SHP77 treated with DMSO at 0.1 percent for 48 hours (cell line): ENCODE measurements around the gene STOML2.

Source experiments
- DNase-seq: peaks from one replicate; lab custom pipeline; 2025; lab: John Stamatoyannopoulos, UW

STOML2 gene

GRCh38 chr9:35072461-35073278 is 30.3 kb downstream of the STOML2 start, which contains the start of gene VCP:
Gene VCP (minus strand): TSS chr9:35072625. CDS start chr9:35072353, 272 bp downstream.
- DNase-seq, result peak; percentile 89

DNA sequence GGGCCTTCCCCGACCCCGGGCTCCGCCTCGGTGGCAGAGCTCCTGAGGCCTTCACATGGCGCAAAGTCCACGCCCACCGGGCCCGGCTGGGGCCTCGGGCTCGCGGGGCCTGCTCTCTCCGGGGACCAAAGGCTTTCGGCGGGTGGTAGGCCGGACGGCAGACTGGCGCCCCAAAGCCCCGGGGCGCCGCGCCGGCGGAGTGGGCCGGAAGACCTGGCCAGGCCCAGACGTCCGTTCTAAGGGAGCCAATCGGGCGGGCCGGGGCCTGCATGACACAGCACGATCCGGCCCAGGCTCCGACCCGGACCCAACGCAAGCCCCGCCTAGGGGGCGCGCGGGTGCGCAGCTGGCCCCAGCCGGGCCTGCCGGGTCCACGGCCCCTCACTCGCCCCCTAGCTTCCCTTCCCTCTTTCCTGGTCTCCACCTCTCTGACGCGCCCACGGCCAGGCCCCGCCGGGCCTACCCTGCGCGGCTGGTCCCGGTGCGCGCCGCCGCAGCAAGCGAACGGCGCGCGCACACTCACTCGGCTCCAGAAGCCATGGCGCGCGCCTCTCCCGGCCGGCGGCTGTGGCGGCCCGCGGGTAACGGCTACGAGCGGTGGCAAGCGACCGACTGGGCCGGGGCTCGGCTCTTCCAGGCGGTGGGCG is 31.0 kb downstream of the STOML2 start:
- no peak for DNase-seq

DNA sequence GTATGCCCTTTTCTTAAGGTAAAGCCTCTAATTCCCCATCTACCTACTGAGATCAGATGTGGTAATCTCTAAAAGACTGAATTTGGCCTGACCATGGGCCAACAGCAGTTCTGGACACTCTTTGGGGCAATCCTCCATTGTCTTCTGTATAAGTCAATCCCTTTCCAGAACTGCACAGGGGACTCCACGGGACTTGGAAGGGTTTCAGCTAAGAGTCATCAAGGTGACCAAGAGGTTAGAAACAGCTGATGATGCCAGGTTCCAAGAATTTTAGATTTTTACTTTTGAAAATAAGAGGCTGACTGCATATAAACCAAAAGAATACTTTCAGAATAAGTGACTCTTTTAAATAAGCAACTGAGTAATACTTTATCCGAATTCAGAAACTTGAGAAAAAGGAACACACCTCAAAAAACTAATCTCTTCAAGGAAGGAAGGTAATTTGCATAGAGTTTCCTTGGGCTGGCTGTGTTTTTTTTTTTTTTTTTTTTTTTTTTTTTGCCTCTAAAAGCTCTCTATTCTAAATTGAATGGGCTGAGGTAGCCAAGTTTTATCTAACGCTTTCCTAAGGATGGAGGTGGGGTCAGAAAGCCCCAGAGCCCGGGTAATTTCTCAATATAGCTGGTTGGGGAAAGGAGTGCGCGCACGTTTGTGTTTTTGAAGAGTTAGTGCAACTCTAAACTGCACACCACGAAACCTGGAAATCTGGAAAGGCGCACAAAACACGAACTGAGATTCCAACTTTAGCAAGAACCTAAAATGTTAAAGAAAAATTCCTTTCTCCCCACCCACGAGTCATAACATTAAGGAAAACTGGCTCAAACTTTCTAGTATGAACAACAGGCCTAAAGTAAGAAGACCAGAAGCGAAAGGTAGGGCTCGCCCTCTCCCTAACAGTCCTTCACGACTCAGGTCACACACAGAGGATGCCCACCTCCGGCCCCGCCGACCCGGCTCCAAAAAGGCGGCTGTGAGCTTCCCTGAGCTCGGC is 31.8 kb downstream of the STOML2 start:
- no peak for DNase-seq

DNA sequence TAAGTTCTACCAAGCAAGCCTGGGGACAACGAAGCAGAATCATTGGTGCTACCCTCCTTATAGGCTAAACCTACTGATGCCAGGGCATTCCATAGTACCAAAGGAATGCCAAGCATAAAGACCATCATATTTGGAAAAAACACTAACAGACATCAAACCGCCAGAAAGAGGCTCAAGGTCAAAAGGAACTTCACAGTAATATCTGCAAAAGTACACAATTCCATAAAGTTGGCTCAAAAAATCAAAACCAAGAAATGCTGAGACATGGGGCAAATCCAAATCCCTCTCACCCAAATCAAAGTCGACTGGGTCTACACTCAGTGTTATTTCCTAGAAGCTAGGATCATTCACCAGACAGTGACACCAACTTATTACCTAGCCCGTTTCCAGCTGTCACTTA is 33.9 kb downstream of the STOML2 start:
- no peak for DNase-seq

- no peak for DNase-seq
Measured at GRCh38 chr9:35067056-35067455, 35.9 kb downstream of the STOML2 start.

- no peak for DNase-seq
Measured at GRCh38 chr9:35060548-35061207, 42.3 kb downstream of the STOML2 start.

DNA sequence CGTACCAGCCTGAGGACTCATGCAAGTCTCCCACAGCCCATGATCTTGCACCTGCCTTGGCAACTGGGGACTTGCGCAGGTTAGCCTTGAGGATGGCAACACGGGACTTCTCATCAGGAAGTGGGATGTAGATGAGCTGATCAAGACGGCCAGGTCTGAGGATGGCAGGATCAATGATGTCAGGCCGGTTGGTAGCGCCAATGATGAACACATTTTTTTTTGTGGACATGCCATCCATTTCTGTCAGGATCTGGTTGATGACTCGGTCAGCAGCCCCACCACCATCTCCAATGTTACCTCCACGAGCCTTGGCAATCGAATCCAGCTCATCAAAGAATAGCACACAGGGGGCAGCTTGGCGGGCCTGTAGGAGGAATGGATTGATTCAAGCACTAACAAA is 43.5 kb downstream of the STOML2 start:
- DNase-seq, result no peak

GRCh38 chr9:35057271-35057620 is 45.7 kb downstream of the STOML2 start:
- no peak for DNase-seq

- DNase-seq, result no peak
Measured at GRCh38 chr9:35056571-35057270, 46.2 kb downstream of the STOML2 start.

DNA sequence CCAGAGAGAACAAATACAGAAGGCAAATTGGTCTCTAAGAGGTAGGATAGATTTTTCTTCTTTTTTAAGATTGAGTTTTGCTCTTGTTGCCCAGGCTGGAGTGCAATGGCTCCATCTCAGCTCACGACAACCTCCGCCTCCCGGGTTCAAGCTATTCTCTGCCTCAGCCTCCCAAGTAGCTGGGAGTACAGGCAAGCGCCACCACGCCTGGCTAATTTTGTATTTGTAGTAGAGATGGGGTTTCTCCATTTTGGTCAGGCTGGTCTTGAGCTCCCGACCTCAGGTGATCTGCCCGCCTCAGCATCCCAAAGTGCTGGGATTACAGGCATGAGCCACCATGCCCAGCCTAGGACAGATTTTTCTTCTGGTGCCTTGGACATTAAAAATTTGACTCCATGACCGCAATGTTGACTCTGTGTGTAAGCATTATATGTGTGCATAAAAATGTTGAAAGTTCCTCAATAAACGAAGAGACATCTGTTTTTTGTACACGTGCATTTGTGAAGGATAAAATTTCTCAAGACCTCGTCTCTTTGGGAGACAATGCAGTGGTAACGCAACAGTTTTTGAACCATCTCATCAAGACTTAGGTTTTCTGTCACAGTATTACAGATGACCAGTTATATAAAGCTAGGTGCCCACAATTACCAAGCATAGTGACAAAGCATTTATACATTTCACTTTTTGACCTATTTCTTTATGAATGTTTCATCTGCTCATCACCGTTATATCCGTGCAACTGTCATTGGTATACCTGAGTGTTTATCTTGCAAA is 47.9 kb downstream of the STOML2 start:
- no peak for DNase-seq

DNA sequence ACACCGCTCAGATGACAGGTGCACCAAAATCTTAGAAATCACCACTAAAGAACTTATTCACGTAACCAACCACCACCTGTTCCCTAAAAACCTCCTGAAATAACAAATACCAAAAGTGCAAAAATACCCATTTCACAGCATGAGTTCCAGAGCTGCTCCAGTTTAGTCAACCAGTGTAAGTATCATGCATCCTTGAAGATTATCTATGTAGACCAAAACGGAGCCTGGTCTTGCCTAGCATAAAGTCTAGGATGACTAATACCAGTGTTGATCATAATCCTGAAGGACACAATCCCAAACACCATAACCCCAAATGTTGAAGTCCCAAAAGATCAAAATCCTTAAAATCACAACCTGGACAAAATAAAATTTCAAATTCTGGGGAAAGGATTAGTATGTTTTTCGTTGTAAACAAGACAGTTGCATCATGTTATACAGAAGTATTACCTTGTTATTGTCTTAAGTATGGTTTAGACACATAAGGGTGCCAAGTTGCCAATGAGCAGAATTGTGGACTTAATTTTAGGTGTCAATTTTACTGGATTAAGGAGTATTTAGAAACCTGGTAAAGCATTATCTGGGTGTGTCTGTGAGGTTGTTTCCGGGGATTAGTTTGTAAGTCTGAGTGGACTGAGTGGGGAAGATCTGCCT is 48.6 kb downstream of the STOML2 start:
- no peak for DNase-seq

DNA sequence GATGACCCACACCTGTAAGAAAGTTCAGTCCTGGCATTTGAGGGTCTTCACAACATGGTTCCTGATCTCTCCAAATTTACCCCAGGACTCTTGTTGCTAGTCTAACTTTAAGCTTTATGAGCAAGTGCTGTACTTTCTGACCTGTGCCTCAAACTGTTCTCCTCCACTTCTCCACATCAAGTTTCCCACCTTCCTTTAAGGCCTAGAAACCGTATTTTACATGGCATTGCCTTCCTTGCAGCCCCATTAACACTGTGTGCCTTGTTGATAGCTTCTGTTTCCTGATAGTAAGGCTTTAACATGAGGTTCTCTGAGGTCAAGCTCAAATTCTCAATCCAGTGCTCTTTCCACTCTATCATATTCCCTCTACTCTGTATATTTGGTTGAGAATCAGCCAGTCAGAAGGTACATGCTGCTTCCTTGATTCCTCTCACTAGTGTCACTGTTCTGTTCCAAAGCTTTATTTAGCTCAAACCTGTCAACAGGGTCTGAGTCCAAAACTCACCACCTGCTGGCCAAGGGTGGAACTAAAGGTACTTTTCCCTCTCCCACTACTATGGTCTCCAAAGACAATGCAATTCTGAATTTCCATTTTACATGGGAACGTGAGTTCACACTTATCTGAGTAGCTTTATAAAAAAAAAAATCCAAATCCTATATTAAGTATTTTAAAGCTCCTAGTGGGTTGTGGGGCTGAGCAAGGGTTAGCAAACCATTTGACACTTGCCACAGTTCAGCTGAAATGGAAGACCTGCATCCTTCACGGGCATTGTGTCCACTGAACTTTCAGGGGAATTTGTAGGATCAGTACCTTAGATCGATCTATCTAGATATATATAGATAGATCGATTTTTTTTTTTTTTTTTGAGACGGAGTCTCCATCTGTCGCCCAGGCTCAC is 51.6 kb downstream of the STOML2 start:
- no peak for DNase-seq
